AG09319 (cell line): ENCODE measurements around the gene PTTG1IP.

Source experiments
- DNase-seq: peaks from one replicate; pipeline ENCODE4 v3.0.0-alpha.2; 2010; ENCODE audit warnings: low read depth; ENCODE audit errors: extremely low read depth
- TF ChIP-seq, protein P1 (sequence below): IDR thresholded peaks from 2 replicates; pipeline ENCODE4 v1.5.1; 2011; ENCODE audit warnings: low read depth, mild to moderate bottlenecking, inconsistent platforms, low read length, moderate library complexity

The PTTG1IP gene

DNA sequence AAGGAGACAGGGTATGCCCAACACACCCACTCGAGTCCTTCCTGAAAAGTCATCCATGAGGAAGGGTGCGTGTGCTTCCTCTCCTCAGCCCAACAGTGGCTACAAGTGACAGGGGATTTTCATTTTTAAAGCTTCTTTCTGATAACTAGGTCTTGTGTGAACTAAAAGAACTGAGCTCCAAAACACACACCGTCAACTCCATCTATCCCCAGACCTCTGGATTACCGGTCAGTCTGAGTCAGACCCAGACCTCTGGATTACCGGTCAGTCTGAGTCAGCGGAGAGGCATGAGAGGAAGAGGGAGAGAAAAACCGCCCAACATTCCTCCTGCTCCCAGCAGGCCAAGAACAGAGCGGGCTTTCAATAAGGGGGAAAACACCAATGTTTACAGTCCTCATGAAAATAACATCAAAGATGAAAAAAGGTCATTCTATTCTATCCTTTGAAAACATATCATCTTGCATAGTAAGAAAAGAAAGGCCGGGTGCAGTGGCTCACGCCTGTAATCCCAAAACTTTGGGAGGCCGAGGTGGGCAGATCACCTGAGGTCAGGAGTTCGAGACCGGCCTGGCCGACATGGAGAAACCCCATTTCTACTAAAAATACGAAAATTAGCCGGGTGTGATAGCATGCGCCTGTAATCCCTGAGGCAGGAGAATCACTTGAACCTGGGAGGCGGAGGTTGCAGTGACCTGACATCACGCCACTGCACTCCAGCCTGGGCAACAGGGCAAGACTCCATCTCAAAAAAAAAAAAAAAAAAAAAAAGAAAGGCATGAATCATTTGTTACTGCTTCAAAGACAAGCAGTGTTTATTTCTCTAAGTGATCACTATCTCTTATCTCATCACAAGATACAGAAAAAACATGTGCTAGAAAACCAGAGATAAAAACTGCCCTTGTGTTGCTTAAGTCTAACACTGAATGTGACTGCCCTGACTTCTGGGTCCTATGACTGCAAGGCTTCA, 3.4 kb downstream of the PTTG1IP start:
- DNase-seq, result peak; percentile 71
- TF ChIP-seq, protein P1, sequence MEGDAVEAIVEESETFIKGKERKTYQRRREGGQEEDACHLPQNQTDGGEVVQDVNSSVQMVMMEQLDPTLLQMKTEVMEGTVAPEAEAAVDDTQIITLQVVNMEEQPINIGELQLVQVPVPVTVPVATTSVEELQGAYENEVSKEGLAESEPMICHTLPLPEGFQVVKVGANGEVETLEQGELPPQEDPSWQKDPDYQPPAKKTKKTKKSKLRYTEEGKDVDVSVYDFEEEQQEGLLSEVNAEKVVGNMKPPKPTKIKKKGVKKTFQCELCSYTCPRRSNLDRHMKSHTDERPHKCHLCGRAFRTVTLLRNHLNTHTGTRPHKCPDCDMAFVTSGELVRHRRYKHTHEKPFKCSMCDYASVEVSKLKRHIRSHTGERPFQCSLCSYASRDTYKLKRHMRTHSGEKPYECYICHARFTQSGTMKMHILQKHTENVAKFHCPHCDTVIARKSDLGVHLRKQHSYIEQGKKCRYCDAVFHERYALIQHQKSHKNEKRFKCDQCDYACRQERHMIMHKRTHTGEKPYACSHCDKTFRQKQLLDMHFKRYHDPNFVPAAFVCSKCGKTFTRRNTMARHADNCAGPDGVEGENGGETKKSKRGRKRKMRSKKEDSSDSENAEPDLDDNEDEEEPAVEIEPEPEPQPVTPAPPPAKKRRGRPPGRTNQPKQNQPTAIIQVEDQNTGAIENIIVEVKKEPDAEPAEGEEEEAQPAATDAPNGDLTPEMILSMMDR, result no peak

DNA sequence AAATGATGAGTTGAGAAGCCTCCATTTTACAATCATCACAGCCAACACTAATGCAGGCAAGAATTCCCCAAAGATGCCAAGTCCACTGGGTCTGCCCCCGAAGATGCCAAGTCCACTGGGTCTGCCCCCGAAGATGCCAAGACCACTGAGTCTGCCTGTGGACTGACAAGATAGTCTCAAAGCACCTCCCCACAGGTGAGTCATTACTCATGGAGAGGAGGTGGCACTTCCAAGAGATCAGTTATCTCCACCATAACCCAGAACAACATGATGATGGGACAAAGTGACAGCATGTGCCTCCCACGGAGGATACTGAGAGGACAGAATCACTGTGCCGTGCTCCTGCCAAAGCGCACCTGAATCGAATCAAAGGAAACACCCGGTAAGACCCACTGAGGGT, 4.8 kb downstream of the PTTG1IP start:
- TF ChIP-seq, protein P1, result no peak
- no peak for DNase-seq

GRCh38 chr21:44867999-44868700, 5.3 kb downstream of the PTTG1IP start:
- TF ChIP-seq, protein P1, result no peak
- no peak for DNase-seq

DNA sequence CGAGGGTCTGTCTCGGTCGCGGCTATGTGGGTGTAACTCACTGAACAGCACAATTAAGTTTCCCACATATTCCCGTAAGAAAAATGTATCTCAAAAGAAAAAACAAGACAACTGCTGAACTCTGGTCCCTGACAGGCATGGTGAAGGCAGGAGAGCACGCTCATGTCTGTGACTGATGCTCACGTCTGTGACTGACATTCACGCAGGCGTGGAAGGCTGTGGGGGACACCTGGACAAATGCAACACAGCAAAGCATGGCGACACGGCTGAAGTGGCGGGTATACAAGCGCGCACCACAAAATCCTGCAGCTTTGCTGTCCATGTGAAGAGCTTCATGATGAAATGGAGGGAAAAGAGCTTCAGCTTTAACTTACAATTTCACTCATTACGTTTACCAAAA, 6.0 kb downstream of the PTTG1IP start:
- TF ChIP-seq, protein P1, result no peak
- no peak for DNase-seq

- DNase-seq, result no peak
- TF ChIP-seq, protein P1, result no peak
These were observed 6.7 kb downstream of the PTTG1IP start for GRCh38 chr21:44866780-44867179.

DNA sequence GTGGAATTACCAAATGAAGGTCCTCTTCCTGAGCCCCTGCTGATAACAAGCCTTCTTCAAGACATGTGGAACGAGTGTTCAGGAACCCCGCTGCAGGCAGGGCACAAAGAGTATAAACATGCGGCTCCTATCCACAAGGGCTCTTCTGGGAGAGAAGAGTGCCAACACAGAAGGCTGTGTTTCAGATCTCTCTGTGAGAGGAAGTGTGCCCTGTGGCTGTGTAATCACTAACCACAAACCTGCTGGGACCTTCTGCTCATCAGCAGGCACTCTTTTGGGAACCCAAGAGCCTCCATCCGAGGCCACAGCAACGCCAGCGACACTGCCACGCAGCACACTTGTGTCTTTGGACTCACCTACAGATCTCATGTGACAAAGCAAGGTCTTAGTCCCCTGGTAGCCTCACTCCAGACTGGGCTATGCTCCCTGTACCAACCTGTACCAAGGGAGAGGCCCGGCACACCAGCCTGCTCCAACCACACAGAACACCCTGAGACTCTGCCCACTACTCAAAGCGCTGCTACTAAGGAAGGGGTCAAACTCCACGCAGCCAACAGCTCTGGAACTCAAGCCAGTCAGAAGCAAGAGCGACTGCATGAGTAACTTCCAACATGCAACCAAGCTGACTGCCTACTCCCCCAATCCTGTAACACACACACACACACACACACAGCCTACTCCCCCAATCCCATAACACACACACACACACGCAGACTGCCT, 7.8 kb downstream of the PTTG1IP start:
- TF ChIP-seq, protein P1, result no peak
- DNase-seq, result no peak
